Right atrium auricular region (tissue), 2 donors: ENCODE measurements around the gene ARRDC4. TPM values are rescaled to one million over a fixed set of nuclear protein-coding genes. Genes with fewer than 3 reads are reported as not detected.

Source experiments
- DNase-seq: peaks from one replicate; pipeline ENCODE4 v3.0.0-alpha.2; 2019; ENCODE audit warnings: low spot score
- H3K27ac ChIP-seq, 2 donors: fragments of 200-600 bp; sonication (generic); 1 replicate in 1 of 2; 2 replicates in 1 of 2; pipeline ENCODE4 v1.5.1; 2016 to 2019
- H3K27me3 ChIP-seq, 2 donors: fragments of 200-600 bp; sonication (generic); one replicate each; pipeline versions ENCODE4 v1.5.1 to v1.6.0; 2017 to 2019
- H3K36me3 ChIP-seq: fragments of 200-600 bp; sonication (generic); one replicate; pipeline ENCODE4 v1.5.1; 2016
- H3K4me1 ChIP-seq, 2 donors: fragments of 200-600 bp; sonication (generic); one replicate each; pipeline versions ENCODE4 v1.5.1 to v1.6.0; 2017 to 2019
- H3K4me3 ChIP-seq, 2 donors: fragments of 200-600 bp; sonication (generic); 1 replicate in 1 of 2; 2 replicates in 1 of 2; pipeline ENCODE4 v1.5.1; 2017 to 2019; ENCODE audit warnings: mild to moderate bottlenecking in 1 of 2, moderate library complexity in 1 of 2
- H3K9me3 ChIP-seq, 2 donors: fragments of 200-600 bp; sonication (generic); one replicate each; pipeline ENCODE4 v1.5.1; 2019
- CTCF ChIP-seq, 2 donors: fragments of 200-600 bp; sonication (generic); IDR thresholded peaks; one replicate each; pipeline ENCODE4 v1.5.1; 2019; ENCODE audit warnings: antibody characterized with exemption in 2 of 2
- total RNA-seq, 2 donors: library from RNA; depleted of rRNA; stranded (reverse); fragments of >200 nt; gene quantifications; one replicate each; pipeline ENCODE4 v1.1.0, GENCODE V29; 2016

Gene ARRDC4
- total RNA-seq, 2 donors from 2014 or later = 17.2 to 34.9 TPM

- peaks cover 0 to 9% of the 10 kb centered on the region in 2 donors for H3K4me1 ChIP-seq
- no peaks in the 10 kb centered on the region for H3K36me3 ChIP-seq
- no peak overlapping the region for H3K4me3 ChIP-seq
- no peaks in the 10 kb centered on the region for H3K27me3 ChIP-seq
- no peak for DNase-seq
- no peak for TF ChIP-seq CTCF (IDR thresholded peaks at IDR 0.05)
- no peak overlapping the region for H3K27ac ChIP-seq
- H3K9me3 ChIP-seq = no peaks in the 10 kb centered on the region
Measured at GRCh38 chr15:97998307-97999071, 38.0 kb downstream of the ARRDC4 start.

GRCh38 chr15:98000249-98001203, 40.0 kb downstream of the ARRDC4 start:
- TF ChIP-seq CTCF (IDR thresholded peaks at IDR 0.05) = no peak
- Histone ChIP-seq H3K27ac (no peak overlapping the region), H3K4me3 (no peak overlapping the region), H3K4me1 (no peaks in the 10 kb centered on the region), H3K36me3 (no peaks in the 10 kb centered on the region), H3K9me3 (no peaks in the 10 kb centered on the region), H3K27me3 (no peaks in the 10 kb centered on the region)
- no peak for DNase-seq

- Histone ChIP-seq H3K27ac (no peak overlapping the region), H3K9me3 (no peaks in the 10 kb centered on the region), H3K36me3 (no peaks in the 10 kb centered on the region), H3K27me3 (no peaks in the 10 kb centered on the region), H3K4me3 (no peak overlapping the region), H3K4me1 (no peaks in the 10 kb centered on the region)
- no peak for DNase-seq
- no peak for TF ChIP-seq CTCF (IDR thresholded peaks at IDR 0.05)
Measured at GRCh38 chr15:98001663-98002194, 41.2 kb downstream of the ARRDC4 start.

GRCh38 chr15:98002419-98002818, 41.9 kb downstream of the ARRDC4 start:
- Histone ChIP-seq H3K27ac (no peak overlapping the region), H3K9me3 (no peaks in the 10 kb centered on the region), H3K36me3 (no peaks in the 10 kb centered on the region), H3K27me3 (no peaks in the 10 kb centered on the region), H3K4me3 (no peak overlapping the region), H3K4me1 (no peaks in the 10 kb centered on the region)
- DNase-seq = no peak
- TF ChIP-seq CTCF (IDR thresholded peaks at IDR 0.05) = no peak

GRCh38 chr15:98002866-98003265, 42.4 kb downstream of the ARRDC4 start:
- H3K27ac ChIP-seq = no peak overlapping the region
- no peaks in the 10 kb centered on the region for H3K4me1 ChIP-seq
- no peaks in the 10 kb centered on the region for H3K9me3 ChIP-seq
- no peaks in the 10 kb centered on the region for H3K27me3 ChIP-seq
- no peak overlapping the region for H3K4me3 ChIP-seq
- H3K36me3 ChIP-seq = no peaks in the 10 kb centered on the region
- TF ChIP-seq CTCF (IDR thresholded peaks at IDR 0.05) = no peak
- DNase-seq = no peak
